ENCODE results near the gene SIRT2.

Gene SIRT2

DNA sequence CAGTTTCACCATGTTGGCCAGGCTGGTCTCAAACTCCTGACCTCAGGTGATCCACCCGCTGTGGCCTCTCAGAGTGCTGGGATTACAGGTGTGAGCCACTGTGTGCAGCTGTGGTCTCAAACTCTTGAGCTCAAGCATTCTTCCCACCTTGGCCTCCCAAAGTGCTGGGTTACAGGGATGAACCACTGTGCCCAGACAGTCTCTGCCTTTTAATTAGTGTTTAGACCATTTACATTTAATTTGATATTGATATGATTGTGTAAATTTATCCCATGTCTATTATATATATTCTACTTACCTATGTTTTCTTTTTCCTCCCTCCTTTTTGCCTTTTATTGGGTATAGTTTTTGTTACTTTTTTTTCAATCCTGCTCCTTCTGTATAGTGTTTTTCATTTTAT, 2.3 kb upstream of the SIRT2 start (continued):
- TF ChIP-seq, protein P1, sequence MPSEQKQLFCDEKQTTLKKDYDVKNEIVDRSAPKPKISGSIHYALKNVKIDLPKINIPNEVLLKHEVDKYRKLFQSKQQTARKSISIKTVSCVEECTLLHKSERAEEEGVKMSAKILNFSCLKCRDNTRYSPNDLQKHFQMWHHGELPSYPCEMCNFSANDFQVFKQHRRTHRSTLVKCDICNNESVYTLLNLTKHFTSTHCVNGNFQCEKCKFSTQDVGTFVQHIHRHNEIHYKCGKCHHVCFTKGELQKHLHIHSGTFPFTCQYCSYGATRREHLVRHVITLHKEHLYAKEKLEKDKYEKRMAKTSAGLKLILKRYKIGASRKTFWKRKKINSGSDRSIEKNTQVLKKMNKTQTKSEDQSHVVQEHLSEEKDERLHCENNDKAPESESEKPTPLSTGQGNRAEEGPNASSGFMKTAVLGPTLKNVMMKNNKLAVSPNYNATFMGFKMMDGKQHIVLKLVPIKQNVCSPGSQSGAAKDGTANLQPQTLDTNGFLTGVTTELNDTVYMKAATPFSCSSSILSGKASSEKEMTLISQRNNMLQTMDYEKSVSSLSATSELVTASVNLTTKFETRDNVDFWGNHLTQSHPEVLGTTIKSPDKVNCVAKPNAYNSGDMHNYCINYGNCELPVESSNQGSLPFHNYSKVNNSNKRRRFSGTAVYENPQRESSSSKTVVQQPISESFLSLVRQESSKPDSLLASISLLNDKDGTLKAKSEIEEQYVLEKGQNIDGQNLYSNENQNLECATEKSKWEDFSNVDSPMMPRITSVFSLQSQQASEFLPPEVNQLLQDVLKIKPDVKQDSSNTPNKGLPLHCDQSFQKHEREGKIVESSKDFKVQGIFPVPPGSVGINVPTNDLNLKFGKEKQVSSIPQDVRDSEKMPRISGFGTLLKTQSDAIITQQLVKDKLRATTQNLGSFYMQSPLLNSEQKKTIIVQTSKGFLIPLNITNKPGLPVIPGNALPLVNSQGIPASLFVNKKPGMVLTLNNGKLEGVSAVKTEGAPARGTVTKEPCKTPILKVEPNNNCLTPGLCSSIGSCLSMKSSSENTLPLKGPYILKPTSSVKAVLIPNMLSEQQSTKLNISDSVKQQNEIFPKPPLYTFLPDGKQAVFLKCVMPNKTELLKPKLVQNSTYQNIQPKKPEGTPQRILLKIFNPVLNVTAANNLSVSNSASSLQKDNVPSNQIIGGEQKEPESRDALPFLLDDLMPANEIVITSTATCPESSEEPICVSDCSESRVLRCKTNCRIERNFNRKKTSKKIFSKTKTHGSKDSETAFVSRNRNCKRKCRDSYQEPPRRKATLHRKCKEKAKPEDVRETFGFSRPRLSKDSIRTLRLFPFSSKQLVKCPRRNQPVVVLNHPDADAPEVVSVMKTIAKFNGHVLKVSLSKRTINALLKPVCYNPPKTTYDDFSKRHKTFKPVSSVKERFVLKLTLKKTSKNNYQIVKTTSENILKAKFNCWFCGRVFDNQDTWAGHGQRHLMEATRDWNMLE (tag by site-specific recombination; conservative IDR thresholded peaks at IDR 0.05; ENCODE audit: low read depth), result no peak
- TF ChIP-seq ZNF211 (tag by site-specific recombination; IDR thresholded peaks at IDR 0.05; ENCODE audit: low read depth) (no peak), GLIS2 (tag by site-specific recombination; IDR thresholded peaks at IDR 0.05) (no peak), ZNF239 (tag by site-specific recombination; IDR thresholded peaks at IDR 0.05) (no peak), ZNF843 (tag by site-specific recombination; IDR thresholded peaks at IDR 0.05) (no peak), ZSCAN16 (tag by site-specific recombination; IDR thresholded peaks at IDR 0.05) (0 out of 2 replicates have a peak, but pooled peaks have one; percentile 40), ZNF664 (tag by site-specific recombination; IDR thresholded peaks at IDR 0.05) (peak; percentile 54; the same call in 1 of the 2 replicates), ZNF548 (tag by site-specific recombination; IDR thresholded peaks at IDR 0.05) (no peak), SP2 (tag by site-specific recombination; IDR thresholded peaks at IDR 0.05) (no peak), ZNF670 (tag by site-specific recombination; IDR thresholded peaks at IDR 0.05; ENCODE audit: low read depth) (no peak), SETDB1 (IDR thresholded peaks at IDR 0.05; ENCODE audit: insufficient read length, low read length) (peak; percentile 49), SP3 (tag by site-specific recombination; IDR thresholded peaks at IDR 0.05) (no peak), ZNF837 (tag by site-specific recombination; IDR thresholded peaks at IDR 0.05) (no peak), ZNF701 (tag by site-specific recombination; IDR thresholded peaks at IDR 0.05) (no peak)
- TF ChIP-seq, protein P2, sequence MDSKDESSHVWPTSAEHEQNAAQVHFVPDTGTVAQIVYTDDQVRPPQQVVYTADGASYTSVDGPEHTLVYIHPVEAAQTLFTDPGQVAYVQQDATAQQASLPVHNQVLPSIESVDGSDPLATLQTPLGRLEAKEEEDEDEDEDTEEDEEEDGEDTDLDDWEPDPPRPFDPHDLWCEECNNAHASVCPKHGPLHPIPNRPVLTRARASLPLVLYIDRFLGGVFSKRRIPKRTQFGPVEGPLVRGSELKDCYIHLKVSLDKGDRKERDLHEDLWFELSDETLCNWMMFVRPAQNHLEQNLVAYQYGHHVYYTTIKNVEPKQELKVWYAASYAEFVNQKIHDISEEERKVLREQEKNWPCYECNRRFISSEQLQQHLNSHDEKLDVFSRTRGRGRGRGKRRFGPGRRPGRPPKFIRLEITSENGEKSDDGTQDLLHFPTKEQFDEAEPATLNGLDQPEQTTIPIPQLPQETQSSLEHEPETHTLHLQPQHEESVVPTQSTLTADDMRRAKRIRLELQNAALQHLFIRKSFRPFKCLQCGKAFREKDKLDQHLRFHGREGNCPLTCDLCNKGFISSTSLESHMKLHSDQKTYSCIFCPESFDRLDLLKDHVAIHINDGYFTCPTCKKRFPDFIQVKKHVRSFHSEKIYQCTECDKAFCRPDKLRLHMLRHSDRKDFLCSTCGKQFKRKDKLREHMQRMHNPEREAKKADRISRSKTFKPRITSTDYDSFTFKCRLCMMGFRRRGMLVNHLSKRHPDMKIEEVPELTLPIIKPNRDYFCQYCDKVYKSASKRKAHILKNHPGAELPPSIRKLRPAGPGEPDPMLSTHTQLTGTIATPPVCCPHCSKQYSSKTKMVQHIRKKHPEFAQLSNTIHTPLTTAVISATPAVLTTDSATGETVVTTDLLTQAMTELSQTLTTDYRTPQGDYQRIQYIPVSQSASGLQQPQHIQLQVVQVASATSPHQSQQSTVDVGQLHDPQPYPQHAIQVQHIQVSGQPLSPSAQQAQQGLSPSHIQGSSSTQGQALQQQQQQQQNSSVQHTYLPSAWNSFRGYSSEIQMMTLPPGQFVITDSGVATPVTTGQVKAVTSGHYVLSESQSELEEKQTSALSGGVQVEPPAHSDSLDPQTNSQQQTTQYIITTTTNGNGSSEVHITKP (tag by site-specific recombination; IDR thresholded peaks at IDR 0.05), result peak; percentile 28; the same call in 1 of the 2 replicates
- TF ChIP-seq, protein P3, sequence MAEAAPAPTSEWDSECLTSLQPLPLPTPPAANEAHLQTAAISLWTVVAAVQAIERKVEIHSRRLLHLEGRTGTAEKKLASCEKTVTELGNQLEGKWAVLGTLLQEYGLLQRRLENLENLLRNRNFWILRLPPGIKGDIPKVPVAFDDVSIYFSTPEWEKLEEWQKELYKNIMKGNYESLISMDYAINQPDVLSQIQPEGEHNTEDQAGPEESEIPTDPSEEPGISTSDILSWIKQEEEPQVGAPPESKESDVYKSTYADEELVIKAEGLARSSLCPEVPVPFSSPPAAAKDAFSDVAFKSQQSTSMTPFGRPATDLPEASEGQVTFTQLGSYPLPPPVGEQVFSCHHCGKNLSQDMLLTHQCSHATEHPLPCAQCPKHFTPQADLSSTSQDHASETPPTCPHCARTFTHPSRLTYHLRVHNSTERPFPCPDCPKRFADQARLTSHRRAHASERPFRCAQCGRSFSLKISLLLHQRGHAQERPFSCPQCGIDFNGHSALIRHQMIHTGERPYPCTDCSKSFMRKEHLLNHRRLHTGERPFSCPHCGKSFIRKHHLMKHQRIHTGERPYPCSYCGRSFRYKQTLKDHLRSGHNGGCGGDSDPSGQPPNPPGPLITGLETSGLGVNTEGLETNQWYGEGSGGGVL (tag by site-specific recombination; IDR thresholded peaks at IDR 0.05), result no peak

DNA sequence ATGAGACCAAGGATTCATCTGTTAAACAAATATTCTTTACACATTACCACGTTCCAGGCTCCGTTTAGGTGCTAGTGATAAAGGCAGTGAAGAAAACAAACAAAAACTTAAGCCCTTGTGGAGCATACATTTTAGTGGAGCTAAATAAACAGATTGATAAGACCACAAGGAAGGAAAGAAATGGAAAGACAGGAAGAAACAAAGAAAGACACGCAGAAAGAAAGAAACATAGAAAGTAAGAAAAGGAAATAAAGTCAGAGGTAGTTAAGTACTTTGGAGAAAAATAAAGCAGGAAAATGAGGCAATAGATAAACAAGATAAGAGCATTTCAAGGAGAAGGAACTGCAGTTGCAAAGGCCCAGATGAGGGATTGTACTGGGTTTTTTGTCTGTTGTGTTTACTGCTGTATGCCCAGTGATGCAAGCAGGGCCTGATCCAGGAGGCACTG, 1.3 kb upstream of the SIRT2 start:
- Histone ChIP-seq H3K27ac (ENCODE audit: extremely low read depth, low read depth, low read length) (peak overlapping the region; percentile 85), H3K36me3 (ENCODE audit: control insufficient read depth in 2 of 2, insufficient read depth in 1 of 2, low read length in 2 of 2) (peaks cover 17 to 21% of the 10 kb centered on the region in 2 experiments), H3K4me1 (ENCODE audit: control insufficient read depth, insufficient read depth, low read length) (peaks cover 21% of the 10 kb centered on the region), H3K4me3 (ENCODE audit: low read depth, low read length) (no peak overlapping the region; the same call in 1 of the 2 replicates), H3K9me3 (ENCODE audit: control insufficient read depth, insufficient read depth, low read depth, low read length) (peaks cover 3% of the 10 kb centered on the region; the same call in 1 of the 2 replicates)
- ChIA-PET POLR2A (interaction anchor here (1.2 to 2.4 kb wide), 11 partner anchors 11 to 253 kb away, joined by 3 to 29 read pairs (median 9); partner anchors contain the start of genes ACTN4, CCER2, MRPS12 and SARS2), CTCF (interaction anchor here (0.6 to 4.0 kb wide), 14 partner anchors 11 to 657 kb away, joined by 3 to 63 read pairs (median 3); partner anchors contain the start of genes FAM98C, MRPS12 and SARS2)
- TF ChIP-seq ZNF274 (IDR thresholded peaks at IDR 0.05; ENCODE audit: low read length), result no peak
- TF ChIP-seq ZNF274 (tag by site-specific recombination; IDR thresholded peaks at IDR 0.05; ENCODE audit: borderline replicate concordance), result no peak
- TF ChIP-seq ZNF610 (tag by site-specific recombination; IDR thresholded peaks at IDR 0.05; ENCODE audit: borderline replicate concordance), result no peak
- TF ChIP-seq ZBTB20 (tag by site-specific recombination; IDR thresholded peaks at IDR 0.05), result no peak; the same call in 1 of the 2 replicates
- TF ChIP-seq, protein P4, sequence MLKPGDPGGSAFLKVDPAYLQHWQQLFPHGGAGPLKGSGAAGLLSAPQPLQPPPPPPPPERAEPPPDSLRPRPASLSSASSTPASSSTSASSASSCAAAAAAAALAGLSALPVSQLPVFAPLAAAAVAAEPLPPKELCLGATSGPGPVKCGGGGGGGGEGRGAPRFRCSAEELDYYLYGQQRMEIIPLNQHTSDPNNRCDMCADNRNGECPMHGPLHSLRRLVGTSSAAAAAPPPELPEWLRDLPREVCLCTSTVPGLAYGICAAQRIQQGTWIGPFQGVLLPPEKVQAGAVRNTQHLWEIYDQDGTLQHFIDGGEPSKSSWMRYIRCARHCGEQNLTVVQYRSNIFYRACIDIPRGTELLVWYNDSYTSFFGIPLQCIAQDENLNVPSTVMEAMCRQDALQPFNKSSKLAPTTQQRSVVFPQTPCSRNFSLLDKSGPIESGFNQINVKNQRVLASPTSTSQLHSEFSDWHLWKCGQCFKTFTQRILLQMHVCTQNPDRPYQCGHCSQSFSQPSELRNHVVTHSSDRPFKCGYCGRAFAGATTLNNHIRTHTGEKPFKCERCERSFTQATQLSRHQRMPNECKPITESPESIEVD (tag by site-specific recombination; IDR thresholded peaks at IDR 0.05), result no peak; the same call in 1 of the 2 replicates
- TF ChIP-seq ZBTB17 (tag by site-specific recombination; IDR thresholded peaks at IDR 0.05), result peak; percentile 50; the same call in 1 of the 2 replicates
- TF ChIP-seq ZEB2 (tag by site-specific recombination; IDR thresholded peaks at IDR 0.05), result no peak
- no peak for TF ChIP-seq BCL11B (tag by site-specific recombination; IDR thresholded peaks at IDR 0.05; ENCODE audit: low read depth)
- TF ChIP-seq ZNF223 (tag by site-specific recombination; IDR thresholded peaks at IDR 0.05), result no peak
- no peak for TF ChIP-seq ZSCAN16 (tag by site-specific recombination; IDR thresholded peaks at IDR 0.05)
- TF ChIP-seq GLI2 (tag by site-specific recombination; IDR thresholded peaks at IDR 0.05; ENCODE audit: borderline replicate concordance, low read depth), result no peak
